Stimulated activated CD8-positive, alpha-beta memory T cell treated with anti-CD3 and anti-CD28 coated beads, Interleukin-15, amount 100 ng/mL, for 24 hours (primary cell): ENCODE data around the gene STX1A.
"Not testable (repeated sequence)": the region's sequence is repeated elsewhere in the genome, so short reads cannot be mapped to it uniquely, and the experiment has no call there.

ENCODE experiments used
- DNase-seq: peaks from one replicate; pipeline ENCODE4 v3.0.0-alpha.2; 2020; ENCODE audit warnings: low read depth

Gene STX1A

GRCh38 chr7:73735528-73735905, 16.0 kb upstream of the STX1A start:
- no peak for DNase-seq

GRCh38 chr7:73734619-73735527, 15.4 kb upstream of the STX1A start:
- DNase-seq = peak; percentile 51

GRCh38 chr7:73732397-73732796, 12.9 kb upstream of the STX1A start:
- no peak for DNase-seq

- DNase-seq = no peak
Observed at GRCh38 chr7:73730485-73730884, 11.0 kb upstream of the STX1A start.

- DNase-seq = no peak
Observed at GRCh38 chr7:73728551-73728950, 9.1 kb upstream of the STX1A start.

- DNase-seq = no peak
Observed at GRCh38 chr7:73727952-73728351, 8.5 kb upstream of the STX1A start.

GRCh38 chr7:73726083-73726466, 6.6 kb upstream of the STX1A start:
- no peak for DNase-seq

GRCh38 chr7:73723813-73724212, 4.3 kb upstream of the STX1A start:
- no peak for DNase-seq

- no peak for DNase-seq
Observed at GRCh38 chr7:73722785-73723184, 3.3 kb upstream of the STX1A start.

- DNase-seq = not testable (repeated sequence)
Observed at GRCh38 chr7:73722182-73722581, 2.7 kb upstream of the STX1A start.

- no peak for DNase-seq
Observed at GRCh38 chr7:73721377-73721817, 1.9 kb upstream of the STX1A start.

- not testable (repeated sequence) for DNase-seq
Observed at GRCh38 chr7:73720443-73720842, 974 bp upstream of the STX1A start.

GRCh38 chr7:73719806-73720169, 319 bp upstream of the STX1A start:
- DNase-seq = no peak

- DNase-seq = no peak
Observed at GRCh38 chr7:73718438-73718881, 1.0 kb downstream of the STX1A start.

GRCh38 chr7:73717991-73718405, 1.5 kb downstream of the STX1A start:
- DNase-seq = peak; percentile 39

GRCh38 chr7:73717025-73717807, 2.3 kb downstream of the STX1A start:
- DNase-seq = no peak

- DNase-seq = no peak
Observed at GRCh38 chr7:73716318-73716890, 3.1 kb downstream of the STX1A start.

- no peak for DNase-seq
Observed at GRCh38 chr7:73715648-73716317, 3.7 kb downstream of the STX1A start.

GRCh38 chr7:73713319-73713718, 6.2 kb downstream of the STX1A start:
- not testable (repeated sequence) for DNase-seq

- no peak for DNase-seq
Observed at GRCh38 chr7:73712773-73713172, 6.7 kb downstream of the STX1A start.

GRCh38 chr7:73708961-73709549, 10.4 kb downstream of the STX1A start:
- DNase-seq = no peak
